LNCaP clone FGC (cell line): ENCODE data around the gene SPACA6.
"Not testable (repeated sequence)": the region's sequence is repeated elsewhere in the genome, so short reads cannot be mapped to it uniquely, and the experiment has no call there.

Experiments used
- DNase-seq: peaks from one replicate; pipeline ENCODE4 v3.0.0-alpha.2; 2011; ENCODE audit warnings: low read depth
- H3K4me3 ChIP-seq: 2 replicates; pipeline ENCODE4 v1.5.1; 2011; ENCODE audit warnings: mild to moderate bottlenecking, low read depth, low read length, control low read depth
- TF ChIP-seq, protein P1 (sequence below): IDR thresholded peaks from 2 replicates; pipeline ENCODE4 v1.5.1; 2012; ENCODE audit warnings: mild to moderate bottlenecking; ENCODE audit not compliant: control insufficient read depth, insufficient read depth; ENCODE audit errors: extremely low read depth

The SPACA6 gene

DNA sequence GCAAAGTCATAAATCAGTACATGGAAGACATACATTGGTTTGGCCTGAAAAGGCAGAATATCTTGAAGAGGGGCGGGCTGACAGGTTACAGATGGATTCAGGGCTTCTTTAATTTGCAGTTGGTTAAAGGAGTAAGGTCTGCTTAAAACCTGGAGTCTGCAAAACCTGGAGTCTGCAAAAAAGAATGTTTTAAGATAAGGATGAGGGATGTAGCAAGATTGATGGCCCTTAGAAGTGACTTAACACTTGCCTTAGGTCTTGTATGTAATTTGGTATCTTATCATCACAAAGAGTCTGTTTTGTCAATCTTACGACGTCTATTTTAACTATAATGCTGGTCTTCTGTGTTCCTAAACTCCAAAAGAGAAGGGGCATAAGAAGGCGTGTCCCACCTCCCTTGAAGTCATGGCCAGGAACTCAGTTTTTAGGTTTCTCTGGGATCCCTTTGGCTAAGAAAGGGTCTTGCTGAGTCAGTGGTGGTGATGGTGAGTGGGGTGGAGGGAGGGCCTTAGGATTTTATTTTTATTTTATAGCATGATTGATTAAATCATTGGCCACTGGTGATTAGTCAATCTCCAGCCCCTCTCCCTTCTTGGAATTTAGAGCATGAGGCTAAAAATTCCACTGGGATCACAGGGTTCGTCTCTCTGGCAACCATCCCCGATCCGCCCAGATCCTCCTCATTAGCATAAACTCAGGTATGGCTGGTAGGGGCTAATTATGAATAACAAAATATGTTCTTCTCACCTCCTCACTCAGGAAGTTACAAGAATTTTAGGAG is 40.8 kb downstream of the SPACA6 start:
- TF ChIP-seq, protein P1, sequence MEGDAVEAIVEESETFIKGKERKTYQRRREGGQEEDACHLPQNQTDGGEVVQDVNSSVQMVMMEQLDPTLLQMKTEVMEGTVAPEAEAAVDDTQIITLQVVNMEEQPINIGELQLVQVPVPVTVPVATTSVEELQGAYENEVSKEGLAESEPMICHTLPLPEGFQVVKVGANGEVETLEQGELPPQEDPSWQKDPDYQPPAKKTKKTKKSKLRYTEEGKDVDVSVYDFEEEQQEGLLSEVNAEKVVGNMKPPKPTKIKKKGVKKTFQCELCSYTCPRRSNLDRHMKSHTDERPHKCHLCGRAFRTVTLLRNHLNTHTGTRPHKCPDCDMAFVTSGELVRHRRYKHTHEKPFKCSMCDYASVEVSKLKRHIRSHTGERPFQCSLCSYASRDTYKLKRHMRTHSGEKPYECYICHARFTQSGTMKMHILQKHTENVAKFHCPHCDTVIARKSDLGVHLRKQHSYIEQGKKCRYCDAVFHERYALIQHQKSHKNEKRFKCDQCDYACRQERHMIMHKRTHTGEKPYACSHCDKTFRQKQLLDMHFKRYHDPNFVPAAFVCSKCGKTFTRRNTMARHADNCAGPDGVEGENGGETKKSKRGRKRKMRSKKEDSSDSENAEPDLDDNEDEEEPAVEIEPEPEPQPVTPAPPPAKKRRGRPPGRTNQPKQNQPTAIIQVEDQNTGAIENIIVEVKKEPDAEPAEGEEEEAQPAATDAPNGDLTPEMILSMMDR, result no peak
- DNase-seq, result no peak
- no peak overlapping the region for H3K4me3 ChIP-seq

DNA sequence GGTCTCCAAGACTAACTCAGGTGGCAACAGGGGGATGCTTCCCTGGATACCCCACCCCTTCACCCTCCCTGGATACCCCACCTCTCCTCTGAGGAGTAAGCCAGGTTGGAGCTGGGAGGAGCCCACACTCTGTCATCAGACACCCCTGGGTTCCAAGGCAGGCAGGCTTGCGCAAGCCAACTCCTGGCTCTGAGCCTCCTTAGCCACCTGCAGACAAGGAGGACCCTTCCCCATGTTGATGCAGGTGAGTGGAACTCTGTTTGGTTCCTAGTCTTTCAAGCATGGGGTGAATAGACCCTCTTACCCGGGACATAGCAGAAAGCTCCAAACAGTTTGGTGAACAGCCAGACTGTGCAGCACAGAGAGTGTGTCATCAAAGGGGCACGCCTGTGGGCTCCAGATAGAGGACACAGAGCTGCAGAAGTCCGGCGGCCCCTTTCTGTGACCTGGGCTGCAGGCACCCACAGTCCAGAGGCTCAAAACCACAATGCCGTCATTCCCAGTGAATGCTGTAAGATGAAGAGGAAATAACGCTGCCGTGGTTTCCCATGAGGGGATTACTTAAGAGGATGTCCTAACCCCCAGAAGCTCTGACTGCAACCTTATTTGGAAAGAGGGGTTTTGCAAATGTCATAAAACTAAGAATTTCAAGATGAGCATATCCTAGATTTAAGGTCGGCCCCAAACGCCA is 42.8 kb downstream of the SPACA6 start:
- H3K4me3 ChIP-seq, result no peak overlapping the region
- DNase-seq, result no peak
- TF ChIP-seq, protein P1, result no peak

DNA sequence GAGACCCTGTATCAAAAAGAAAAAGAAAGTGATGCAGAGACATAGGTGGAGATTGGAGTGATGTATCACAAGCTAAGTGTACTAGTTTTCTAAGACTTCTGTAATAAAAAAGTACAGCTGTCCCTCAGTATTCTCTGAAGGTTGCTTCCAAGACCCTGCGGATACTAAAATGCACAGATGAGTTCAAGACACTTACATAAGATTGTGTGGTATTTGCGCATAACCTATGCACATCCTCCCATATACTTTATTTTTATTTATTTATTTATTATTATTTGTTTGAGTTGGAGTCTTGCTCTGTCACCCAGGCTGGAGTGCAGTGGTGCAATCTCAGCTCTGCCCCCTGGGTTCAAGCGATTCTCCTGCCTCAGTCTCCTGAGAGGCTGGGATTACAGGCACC is 44.3 kb downstream of the SPACA6 start:
- H3K4me3 ChIP-seq, result no peak overlapping the region
- DNase-seq, result no peak
- TF ChIP-seq, protein P1, result no peak

DNA sequence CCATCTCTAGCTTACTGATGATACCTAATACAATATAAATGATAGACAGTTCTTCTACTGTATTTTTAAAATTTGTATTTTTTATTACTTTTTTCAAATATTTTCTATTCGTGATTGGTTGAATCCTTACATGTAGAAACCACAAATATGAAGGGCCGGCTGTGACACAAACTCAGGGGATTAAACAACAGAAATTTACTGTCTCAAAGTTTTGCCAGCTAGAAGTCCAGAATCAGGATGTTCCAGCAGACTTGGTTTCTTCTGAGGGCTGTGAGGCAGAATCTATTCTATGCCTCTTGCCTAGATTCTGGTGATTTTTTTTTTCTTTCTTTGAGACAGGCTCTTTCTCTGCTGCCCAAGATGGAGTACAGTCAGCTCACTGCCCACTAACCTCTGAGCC is 44.8 kb downstream of the SPACA6 start:
- TF ChIP-seq, protein P1, result no peak
- DNase-seq, result no peak
- no peak overlapping the region for H3K4me3 ChIP-seq

DNA sequence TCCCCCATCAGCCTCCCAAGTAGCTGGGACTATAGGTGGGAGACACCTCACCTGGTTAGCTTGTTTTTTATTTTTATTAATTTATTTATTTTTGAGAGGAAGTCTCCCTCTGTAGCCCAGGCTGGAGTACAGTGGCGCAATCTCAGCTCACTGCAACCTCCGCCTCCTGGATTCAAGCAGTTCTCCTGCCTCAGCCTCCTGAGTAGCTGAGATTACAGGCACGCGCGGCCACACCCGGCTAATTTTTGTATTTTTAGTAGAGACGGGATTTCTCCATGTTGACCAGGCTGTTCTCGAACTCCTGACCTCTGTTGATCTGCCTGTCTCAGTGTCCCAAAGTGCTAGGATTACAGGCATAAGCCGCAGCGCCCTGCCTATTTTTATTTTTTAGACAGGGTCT is 45.4 kb downstream of the SPACA6 start:
- not testable (repeated sequence) for DNase-seq, H3K4me3 ChIP-seq

DNA sequence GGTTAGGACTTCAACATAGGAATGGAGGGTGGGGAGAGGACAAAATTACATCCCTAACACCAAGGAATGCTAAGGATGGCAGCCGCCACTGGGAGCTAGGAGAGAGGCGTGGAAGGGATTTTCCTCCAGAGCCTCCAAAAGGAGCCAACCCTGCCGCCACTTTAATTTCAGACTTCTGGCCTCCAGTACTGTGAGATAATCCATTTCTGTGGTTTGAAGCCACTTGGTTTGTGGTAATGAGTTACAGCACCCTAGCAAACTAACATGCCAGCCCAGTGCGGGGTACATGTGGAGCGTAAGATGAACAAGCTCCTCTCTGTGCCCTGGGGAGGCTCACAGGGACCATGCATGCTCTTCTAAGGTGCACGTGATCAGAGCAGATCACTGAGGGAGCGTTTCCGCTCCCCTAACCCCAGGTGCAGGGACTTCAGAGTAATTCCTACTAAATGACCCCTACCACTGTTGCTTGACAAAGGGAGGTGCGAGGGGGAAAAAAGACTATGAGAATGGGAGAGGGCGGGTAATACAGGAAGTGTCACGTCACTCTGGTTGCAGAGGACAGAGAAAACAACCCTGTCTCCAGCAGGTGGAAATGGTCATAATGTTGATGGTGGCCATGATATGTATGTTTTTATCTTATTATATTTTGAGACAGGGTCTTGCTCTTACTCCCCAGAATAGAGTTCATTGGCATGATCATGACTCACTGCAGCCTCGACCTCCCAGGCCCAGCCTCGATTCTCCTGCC is 46.5 kb downstream of the SPACA6 start:
- TF ChIP-seq, protein P1, result no peak
- H3K4me3 ChIP-seq, result no peak overlapping the region
- DNase-seq, result no peak

DNA sequence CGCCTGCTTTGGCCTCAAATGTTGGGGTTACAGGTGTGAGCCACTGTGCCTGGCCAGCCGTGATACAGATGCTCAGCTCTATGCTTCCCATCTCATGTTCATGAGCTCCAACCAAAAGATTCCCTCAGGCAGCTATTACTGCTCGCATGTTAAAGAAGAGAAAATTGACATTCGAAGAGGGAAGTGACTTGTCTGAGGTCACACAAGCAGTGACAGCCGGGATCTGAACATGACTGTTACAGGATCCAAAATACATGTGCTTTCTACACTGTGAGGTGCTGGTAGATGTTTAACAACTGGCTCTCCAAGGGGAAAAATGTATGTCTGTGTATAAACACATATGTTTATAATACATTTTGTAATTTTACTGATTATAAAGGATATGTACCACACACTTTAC is 47.2 kb downstream of the SPACA6 start:
- DNase-seq, result no peak
- TF ChIP-seq, protein P1, result no peak
- H3K4me3 ChIP-seq, result no peak overlapping the region
